Kidney (tissue), 14 donors: ENCODE measurements around the gene ZNF775. TPM values are rescaled to one million over a fixed set of nuclear protein-coding genes. Genes with fewer than 3 reads are reported as not detected.

Source experiments
- DNase-seq, 5 donors: peaks; one replicate each; pipeline ENCODE4 v3.0.0-alpha.2; 2013 to 2020
- FAIRE-seq: peaks from 2 replicates; lab custom pipeline; 2012; peaks lifted over from hg19 to GRCh38; lab: Jason Lieb, UNC
- H3K27ac ChIP-seq, 2 donors: one replicate each; pipeline ENCODE4 v1.7.0; 2013; ENCODE audit warnings: low read depth in 2 of 2, low read length in 2 of 2, inconsistent platforms in 1 of 2
- H3K27me3 ChIP-seq: one replicate; pipeline ENCODE4 v1.7.1; 2013; ENCODE audit warnings: low read length, inconsistent platforms; ENCODE audit not compliant: control insufficient read depth, insufficient read depth
- H3K36me3 ChIP-seq, 3 donors: one replicate each; pipeline versions ENCODE4 v1.7.0 to v1.7.1; 2013; ENCODE audit warnings: low read length in 3 of 3, control low read depth in 1 of 3, inconsistent platforms in 1 of 3; ENCODE audit not compliant: insufficient read depth in 3 of 3, control insufficient read depth in 2 of 3
- H3K4me1 ChIP-seq, 3 donors: one replicate each; pipeline versions ENCODE4 v1.7.0 to v1.7.1; 2013; ENCODE audit warnings: low read length in 3 of 3, inconsistent platforms in 1 of 3, low read depth in 1 of 3; ENCODE audit not compliant: control insufficient read depth in 2 of 3, insufficient read depth in 2 of 3
- H3K4me3 ChIP-seq, 3 donors: one replicate each; pipeline versions ENCODE4 v1.7.0 to v1.8.1; 2013; ENCODE audit warnings: low read length in 3 of 3, control low read depth in 1 of 3, inconsistent platforms in 1 of 3
- H3K9ac ChIP-seq, 3 donors: one replicate each; pipeline versions ENCODE4 v1.7.0 to v1.7.1; 2013; ENCODE audit warnings: low read length in 3 of 3, control low read depth in 1 of 3, inconsistent platforms in 1 of 3
- H3K9me3 ChIP-seq, 3 donors: one replicate each; pipeline versions ENCODE4 v1.7.0 to v1.7.1; 2013; ENCODE audit warnings: low read length in 3 of 3, control low read depth in 1 of 3, inconsistent platforms in 1 of 3; ENCODE audit not compliant: control insufficient read depth in 2 of 3, insufficient read depth in 1 of 3
- intact Hi-C: fragments of 100-400 bp; cut with DNase I; formaldehyde crosslinking; loops from one replicate; pipeline ENCODE4 v1.11.1; 2022
- polyA plus RNA-seq: library from polyadenylated mRNA; stranded (reverse); fragments of 350-450 nt; fragmentation: Illumina TruSeq; extraction: RNeasy Lipid Tissue Mini Kit (QIAGEN cat#74804); gene quantifications from one replicate; pipeline ENCODE4 v1.2.3, GENCODE V29; 2014; ENCODE audit warnings: low read depth, low replicate concordance; ENCODE audit not compliant: insufficient read depth
- total RNA-seq: library from RNA; stranded (reverse); fragmentation: NEBNext Ultra II Directional; extraction: Animal tissue kit (Norgen Biotek cat#: 25700); gene quantifications from one replicate; pipeline ENCODE4 v1.2.1, GENCODE V29; 2021
- TF ChIP-seq, protein P1 (sequence below): IDR thresholded peaks from 3 replicates; pipeline ENCODE4 v1.5.1; 2012; ENCODE audit warnings: mild to moderate bottlenecking, moderate library complexity, borderline replicate concordance; ENCODE audit not compliant: insufficient read depth; ENCODE audit errors: extremely low read depth
- donor health status: control.
- donor health status: control.
- donor health status: control.
- donor health status: control.
- donor health status: control.
- donor health status: DM: yes; HTN: yes; CAD: no.
- donor health status: Normal renal cell carcinoma (clear cell type).

The ZNF775 gene
- total and polyA plus RNA-seq, 2 donors from 2014 or later: 3.7 to 5.2 TPM

DNA sequence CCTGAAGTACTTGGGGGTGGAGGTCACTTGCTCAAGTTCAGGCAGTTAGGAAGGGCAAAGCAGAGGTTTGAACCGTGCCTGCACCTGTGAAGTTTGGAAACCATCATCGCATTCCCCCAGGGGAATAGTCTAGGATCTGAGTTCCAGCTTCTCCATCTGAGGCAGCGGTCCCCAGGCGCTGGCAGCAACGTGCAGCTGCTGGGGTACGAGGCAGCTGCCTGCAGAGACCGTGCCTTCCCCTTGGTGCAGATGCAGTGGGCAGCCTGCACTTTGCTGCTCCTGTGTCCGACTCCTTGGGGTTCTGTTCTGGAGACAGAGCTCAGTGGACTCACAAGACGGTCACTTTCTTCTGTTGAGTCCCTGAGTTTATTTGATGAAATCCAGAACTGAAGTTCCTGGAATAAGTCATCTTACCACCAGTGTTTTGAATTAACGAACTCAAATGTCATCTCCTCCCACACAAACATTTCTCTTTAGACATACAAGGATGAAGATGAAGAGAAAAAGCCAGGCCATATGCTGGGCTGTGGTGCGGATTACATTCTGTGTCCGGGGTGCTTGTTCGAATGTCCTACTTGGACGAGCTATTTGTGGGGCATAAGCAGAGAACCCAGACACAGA, 51.4 kb downstream of the ZNF775 start:
- TF ChIP-seq, protein P1, sequence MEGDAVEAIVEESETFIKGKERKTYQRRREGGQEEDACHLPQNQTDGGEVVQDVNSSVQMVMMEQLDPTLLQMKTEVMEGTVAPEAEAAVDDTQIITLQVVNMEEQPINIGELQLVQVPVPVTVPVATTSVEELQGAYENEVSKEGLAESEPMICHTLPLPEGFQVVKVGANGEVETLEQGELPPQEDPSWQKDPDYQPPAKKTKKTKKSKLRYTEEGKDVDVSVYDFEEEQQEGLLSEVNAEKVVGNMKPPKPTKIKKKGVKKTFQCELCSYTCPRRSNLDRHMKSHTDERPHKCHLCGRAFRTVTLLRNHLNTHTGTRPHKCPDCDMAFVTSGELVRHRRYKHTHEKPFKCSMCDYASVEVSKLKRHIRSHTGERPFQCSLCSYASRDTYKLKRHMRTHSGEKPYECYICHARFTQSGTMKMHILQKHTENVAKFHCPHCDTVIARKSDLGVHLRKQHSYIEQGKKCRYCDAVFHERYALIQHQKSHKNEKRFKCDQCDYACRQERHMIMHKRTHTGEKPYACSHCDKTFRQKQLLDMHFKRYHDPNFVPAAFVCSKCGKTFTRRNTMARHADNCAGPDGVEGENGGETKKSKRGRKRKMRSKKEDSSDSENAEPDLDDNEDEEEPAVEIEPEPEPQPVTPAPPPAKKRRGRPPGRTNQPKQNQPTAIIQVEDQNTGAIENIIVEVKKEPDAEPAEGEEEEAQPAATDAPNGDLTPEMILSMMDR: no peak
- Histone ChIP-seq H3K9ac (no peak overlapping the region), H3K4me3 (no peak overlapping the region), H3K27me3 (no peaks in the 10 kb centered on the region), H3K4me1 (peaks cover 0 to 4% (median 0%) of the 10 kb centered on the region in 3 donors), H3K9me3 (no peaks in the 10 kb centered on the region), H3K27ac (no peak overlapping the region), H3K36me3 (no peaks in the 10 kb centered on the region)
- intact Hi-C loops: no loop called here
- DNase-seq (no peak), FAIRE-seq (no peak)

DNA sequence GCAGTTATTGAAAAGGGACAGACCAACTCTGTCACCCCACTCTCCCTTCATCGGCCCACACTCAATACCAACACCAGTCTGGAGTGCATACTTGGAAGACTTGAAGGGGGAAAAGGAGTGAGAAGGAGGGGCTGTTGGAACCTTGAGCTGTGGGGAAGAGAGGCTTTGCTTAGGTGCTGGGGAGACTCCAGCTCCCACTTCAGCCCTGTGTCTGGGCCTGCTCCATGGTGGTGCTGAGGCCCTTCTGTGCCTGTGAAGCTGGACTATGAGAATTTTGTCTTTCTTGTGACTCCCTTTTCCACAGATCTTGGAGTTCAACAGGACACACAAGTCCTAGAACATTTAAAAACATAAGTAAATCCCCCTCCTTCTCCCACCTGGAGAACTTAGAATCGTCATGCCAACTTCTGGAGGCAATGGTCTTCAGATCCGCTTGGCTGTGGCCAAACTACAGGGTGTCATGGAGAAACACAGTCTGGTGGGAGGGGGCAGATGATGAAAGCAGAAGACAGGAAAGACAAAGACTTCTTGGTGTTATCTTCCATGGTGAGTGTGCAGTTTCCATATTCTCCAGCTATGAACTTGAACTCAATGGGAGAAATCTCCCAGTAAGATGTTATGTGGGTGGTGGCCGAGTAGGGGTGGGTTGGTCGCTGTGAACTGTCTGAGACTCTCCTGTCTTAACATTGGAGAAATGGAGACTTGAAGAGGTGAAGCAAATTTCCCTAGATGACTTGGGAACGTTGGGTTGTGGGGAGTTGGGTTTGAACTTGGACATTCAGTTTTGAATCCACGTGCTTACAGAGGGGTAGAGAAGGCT, 52.9 kb downstream of the ZNF775 start:
- DNase-seq (no peak), FAIRE-seq (no peak)
- H3K9ac ChIP-seq: no peak overlapping the region
- no peaks in the 10 kb centered on the region for H3K27me3 ChIP-seq
- H3K4me3 ChIP-seq: no peak overlapping the region
- no peak overlapping the region for H3K27ac ChIP-seq
- H3K9me3 ChIP-seq: no peaks in the 10 kb centered on the region
- TF ChIP-seq, protein P1: no peak
- H3K36me3 ChIP-seq: no peaks in the 10 kb centered on the region
- peaks cover 0 to 4% (median 0%) of the 10 kb centered on the region in 3 donors for H3K4me1 ChIP-seq
- intact Hi-C loops: no loop called here

DNA sequence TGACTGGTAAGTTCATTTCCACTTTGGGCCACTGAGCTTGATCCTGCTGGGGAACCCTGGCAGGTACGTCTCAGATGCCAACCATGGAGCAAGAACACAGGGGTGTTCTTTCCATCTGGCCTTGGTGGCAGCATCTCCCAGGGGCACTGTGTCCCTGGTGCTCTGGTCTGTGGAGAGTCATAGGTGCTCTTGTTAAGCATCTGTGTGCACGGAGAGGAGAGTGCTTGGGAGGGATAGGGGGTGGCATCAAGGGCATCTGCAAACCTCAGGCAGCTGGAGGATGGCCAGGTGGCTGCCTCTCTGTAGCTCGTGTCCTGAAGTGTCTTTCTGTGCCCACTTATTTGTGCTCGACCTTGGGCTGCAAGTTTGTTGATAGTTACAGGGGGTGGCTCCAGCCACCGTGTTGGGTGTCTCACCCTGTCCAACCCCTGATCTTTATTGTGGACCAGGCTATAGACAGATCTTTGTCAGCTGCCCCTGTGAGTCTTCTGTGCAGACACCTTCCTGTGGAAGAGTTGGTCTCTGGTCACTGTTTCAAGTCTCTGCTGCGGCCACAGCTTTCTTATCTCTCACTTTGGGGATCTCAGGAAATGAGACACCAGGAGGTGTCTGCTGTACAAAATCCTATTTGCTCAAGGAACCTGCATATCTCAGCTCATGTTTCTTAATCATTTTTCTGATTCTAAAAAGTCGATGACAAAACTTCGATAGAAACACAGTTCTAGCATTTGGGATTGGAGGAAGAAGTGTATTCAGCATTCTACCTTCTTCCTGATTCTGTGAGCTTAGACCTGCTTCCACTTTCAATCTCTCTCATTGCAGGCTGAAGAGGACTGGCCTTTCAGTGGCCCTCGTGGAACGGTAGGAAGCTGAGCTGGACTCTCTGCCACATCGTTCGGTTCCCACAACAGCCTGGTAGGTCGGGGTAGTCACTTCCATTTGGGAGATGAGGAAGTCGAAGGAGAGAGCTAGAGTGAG, 54.1 kb downstream of the ZNF775 start:
- H3K27me3 ChIP-seq: no peaks in the 10 kb centered on the region
- H3K9ac ChIP-seq: no peak overlapping the region
- H3K4me3 ChIP-seq: no peak overlapping the region
- no peak for DNase-seq
- TF ChIP-seq, protein P1: no peak
- no peak overlapping the region for H3K27ac ChIP-seq
- no peaks in the 10 kb centered on the region for H3K9me3 ChIP-seq
- no peaks in the 10 kb centered on the region for H3K36me3 ChIP-seq
- H3K4me1 ChIP-seq: peaks cover 0 to 4% (median 0%) of the 10 kb centered on the region in 3 donors
- no peak for FAIRE-seq
- intact Hi-C loops: no loop called here
